ENCODE data around the gene PLOD1.

PLOD1 gene

DNA sequence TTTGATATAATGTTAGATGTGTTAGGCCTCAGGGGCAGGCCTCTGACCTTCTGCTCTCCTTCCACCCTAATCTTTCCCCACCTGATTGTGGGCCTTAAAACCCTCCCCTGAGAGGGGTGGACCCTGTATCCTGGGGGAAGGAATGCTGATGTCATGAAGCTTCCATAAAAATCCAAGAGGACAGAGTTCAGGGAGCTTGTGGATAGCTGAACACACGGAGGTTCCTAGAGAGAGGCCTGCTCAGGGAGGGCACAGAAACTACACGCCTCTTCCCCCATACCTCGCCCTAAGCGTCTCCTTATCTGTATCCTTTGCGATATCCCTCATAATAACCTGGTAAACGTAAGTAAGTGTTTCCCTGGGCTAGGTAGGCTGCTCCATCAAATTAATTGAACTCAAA lies 50.1 kb downstream of the PLOD1 start:
- no peaks in the 10 kb centered on the region for H3K9me3 ChIP-seq (ENCODE audit: control insufficient read depth in 2 of 2, low read length in 2 of 2)
- H3K27ac ChIP-seq (ENCODE audit: low read depth in 2 of 2, low read length in 2 of 2): peak overlapping the region; percentile 69 to 74
- H3K4me3 ChIP-seq (ENCODE audit: low read length in 2 of 2): no peak overlapping the region
- peak overlapping the region in 1 of 2 donors; percentile 29 for H3K9ac ChIP-seq (ENCODE audit: low read depth in 1 of 2, low read length in 2 of 2)
- no peaks in the 10 kb centered on the region for H3K27me3 ChIP-seq (ENCODE audit: control insufficient read depth in 2 of 2, insufficient read depth in 2 of 2, low read length in 2 of 2)
- H3K4me1 ChIP-seq (ENCODE audit: control insufficient read depth in 2 of 2, insufficient read depth in 2 of 2, low read length in 2 of 2): peaks cover 40 to 44% of the 10 kb centered on the region in 2 donors
- H3K36me3 ChIP-seq (ENCODE audit: control insufficient read depth in 2 of 2, insufficient read depth in 2 of 2, low read length in 2 of 2): peaks cover 37 to 52% of the 10 kb centered on the region in 2 donors

DNA sequence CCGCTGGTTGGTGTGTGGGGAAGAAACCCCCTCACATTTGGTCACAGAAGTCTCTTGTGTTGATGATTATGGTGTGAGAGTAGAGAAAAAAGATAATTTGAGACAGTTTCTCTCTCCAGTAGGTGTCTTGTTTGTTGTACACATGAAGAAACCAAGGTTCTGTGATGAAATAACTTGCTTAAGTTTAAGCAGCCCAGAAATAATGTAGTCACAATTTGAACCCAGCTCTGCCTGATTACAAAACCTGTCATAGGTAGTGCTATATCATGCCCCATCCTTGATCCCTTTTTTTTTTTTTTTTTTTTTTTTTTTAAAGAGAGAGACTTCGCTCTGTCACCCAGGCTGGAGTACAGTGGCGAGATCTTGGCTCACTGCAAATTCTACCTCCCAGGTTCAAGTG lies 50.7 kb downstream of the PLOD1 start:
- Histone ChIP-seq H3K4me1 (ENCODE audit: control insufficient read depth in 2 of 2, insufficient read depth in 2 of 2, low read length in 2 of 2) (peaks cover 37 to 41% of the 10 kb centered on the region in 2 donors), H3K36me3 (ENCODE audit: control insufficient read depth in 2 of 2, insufficient read depth in 2 of 2, low read length in 2 of 2) (peaks cover 43 to 58% of the 10 kb centered on the region in 2 donors), H3K9me3 (ENCODE audit: control insufficient read depth in 2 of 2, low read length in 2 of 2) (no peaks in the 10 kb centered on the region), H3K9ac (ENCODE audit: low read depth in 1 of 2, low read length in 2 of 2) (peak overlapping the region in 1 of 2 donors; percentile 29), H3K27ac (ENCODE audit: low read depth in 2 of 2, low read length in 2 of 2) (peak overlapping the region; percentile 69 to 74), H3K27me3 (ENCODE audit: control insufficient read depth in 2 of 2, insufficient read depth in 2 of 2, low read length in 2 of 2) (no peaks in the 10 kb centered on the region), H3K4me3 (ENCODE audit: low read length in 2 of 2) (no peak overlapping the region)

DNA sequence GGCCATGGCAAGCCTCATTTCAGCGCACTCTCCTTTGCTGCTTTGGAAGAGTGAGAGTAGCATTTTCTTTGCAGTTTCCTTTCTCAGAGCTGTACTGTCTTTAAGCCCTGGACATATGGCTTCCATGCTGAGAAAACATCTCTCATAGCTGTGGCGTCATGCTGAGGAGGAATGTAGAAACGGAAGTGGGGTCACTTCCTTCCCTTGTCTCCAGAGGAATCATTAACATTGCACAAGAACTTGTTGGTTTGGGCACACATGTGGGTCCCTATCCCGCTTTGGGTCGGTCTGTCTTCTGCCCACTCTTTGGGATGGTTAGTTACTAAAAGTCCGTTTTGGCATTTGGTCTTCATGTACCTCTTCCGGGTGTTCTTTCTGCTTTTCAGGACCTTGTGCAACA lies 51.3 kb downstream of the PLOD1 start:
- no peak overlapping the region for H3K9ac ChIP-seq (ENCODE audit: low read depth in 1 of 2, low read length in 2 of 2)
- H3K27me3 ChIP-seq (ENCODE audit: control insufficient read depth in 2 of 2, insufficient read depth in 2 of 2, low read length in 2 of 2): no peaks in the 10 kb centered on the region
- H3K4me1 ChIP-seq (ENCODE audit: control insufficient read depth in 2 of 2, insufficient read depth in 2 of 2, low read length in 2 of 2): peaks cover 34 to 38% of the 10 kb centered on the region in 2 donors
- no peak overlapping the region for H3K4me3 ChIP-seq (ENCODE audit: low read length in 2 of 2)
- no peaks in the 10 kb centered on the region for H3K9me3 ChIP-seq (ENCODE audit: control insufficient read depth in 2 of 2, low read length in 2 of 2)
- H3K36me3 ChIP-seq (ENCODE audit: control insufficient read depth in 2 of 2, insufficient read depth in 2 of 2, low read length in 2 of 2): peaks cover 50 to 65% of the 10 kb centered on the region in 2 donors
- H3K27ac ChIP-seq (ENCODE audit: low read depth in 2 of 2, low read length in 2 of 2): no peak overlapping the region

DNA sequence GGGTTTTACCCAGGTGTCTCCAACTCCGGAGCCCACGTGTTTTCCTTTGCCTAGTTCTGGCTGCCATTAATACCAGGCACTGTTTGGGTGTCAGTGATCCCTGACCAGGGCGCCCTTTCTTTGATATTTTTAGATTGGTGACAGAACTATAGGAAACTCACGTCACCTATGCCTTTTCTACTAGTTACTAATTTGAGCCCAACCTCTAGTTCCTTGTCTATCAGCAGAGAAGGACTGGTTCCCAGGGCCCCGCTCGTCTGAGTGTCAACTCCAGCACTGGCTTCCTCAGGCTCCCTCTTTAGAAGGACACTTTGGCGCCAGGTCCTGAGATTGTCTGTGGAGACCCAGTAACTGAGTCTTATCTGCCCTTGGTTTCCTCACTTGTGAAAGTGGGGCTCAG lies 55.2 kb downstream of the PLOD1 start:
- Histone ChIP-seq H3K36me3 (ENCODE audit: control insufficient read depth in 2 of 2, insufficient read depth in 2 of 2, low read length in 2 of 2) (peaks cover 59 to 65% of the 10 kb centered on the region in 2 donors), H3K27ac (ENCODE audit: low read depth in 2 of 2, low read length in 2 of 2) (no peak overlapping the region), H3K4me1 (ENCODE audit: control insufficient read depth in 2 of 2, insufficient read depth in 2 of 2, low read length in 2 of 2) (peaks cover 5 to 7% of the 10 kb centered on the region in 2 donors), H3K27me3 (ENCODE audit: control insufficient read depth in 2 of 2, insufficient read depth in 2 of 2, low read length in 2 of 2) (no peaks in the 10 kb centered on the region), H3K9me3 (ENCODE audit: control insufficient read depth in 2 of 2, low read length in 2 of 2) (no peaks in the 10 kb centered on the region), H3K4me3 (ENCODE audit: low read length in 2 of 2) (no peak overlapping the region), H3K9ac (ENCODE audit: low read depth in 1 of 2, low read length in 2 of 2) (no peak overlapping the region)

DNA sequence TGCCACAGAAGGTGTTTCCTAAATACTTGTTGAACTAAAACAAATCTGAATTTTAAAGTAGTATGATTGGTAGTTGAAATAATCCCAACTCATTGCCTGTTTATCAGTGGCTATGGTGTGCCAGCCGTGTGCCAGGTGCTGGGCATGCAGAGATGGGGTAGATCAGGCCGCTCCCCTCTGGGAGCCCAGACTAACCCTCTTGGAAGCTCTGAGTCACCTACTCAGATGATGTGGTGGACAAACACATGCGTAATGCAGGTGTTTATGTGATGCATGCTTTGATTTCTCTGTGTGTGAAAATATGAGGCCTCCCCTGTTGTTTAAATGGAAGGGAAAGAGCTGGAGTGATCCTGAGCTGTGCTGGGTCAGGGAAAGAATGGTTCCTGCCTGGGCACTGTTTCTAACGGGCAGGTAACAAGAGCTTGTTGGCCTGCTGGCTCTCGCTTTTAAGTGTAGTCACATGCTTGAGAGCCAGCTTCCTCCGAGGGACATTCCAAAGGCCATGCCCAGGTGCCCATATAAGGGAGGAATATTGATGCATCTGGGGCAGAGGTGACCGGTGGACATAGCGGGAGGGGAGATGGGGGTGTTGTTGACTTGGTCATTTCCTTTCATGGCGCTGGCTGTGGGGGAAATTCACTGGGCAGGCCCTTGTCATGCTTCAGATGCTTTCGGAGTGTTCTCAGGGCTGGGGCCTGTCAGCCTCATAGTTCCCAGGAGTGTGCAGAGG lies 56.0 kb downstream of the PLOD1 start:
- H3K27ac ChIP-seq (ENCODE audit: low read depth in 2 of 2, low read length in 2 of 2): no peak overlapping the region
- no peaks in the 10 kb centered on the region for H3K9me3 ChIP-seq (ENCODE audit: control insufficient read depth in 2 of 2, low read length in 2 of 2)
- H3K36me3 ChIP-seq (ENCODE audit: control insufficient read depth in 2 of 2, insufficient read depth in 2 of 2, low read length in 2 of 2): peaks cover 59 to 65% of the 10 kb centered on the region in 2 donors
- peaks cover 0 to 3% of the 10 kb centered on the region in 2 donors for H3K4me1 ChIP-seq (ENCODE audit: control insufficient read depth in 2 of 2, insufficient read depth in 2 of 2, low read length in 2 of 2)
- H3K4me3 ChIP-seq (ENCODE audit: low read length in 2 of 2): no peak overlapping the region
- H3K27me3 ChIP-seq (ENCODE audit: control insufficient read depth in 2 of 2, insufficient read depth in 2 of 2, low read length in 2 of 2): no peaks in the 10 kb centered on the region
- H3K9ac ChIP-seq (ENCODE audit: low read depth in 1 of 2, low read length in 2 of 2): no peak overlapping the region

DNA sequence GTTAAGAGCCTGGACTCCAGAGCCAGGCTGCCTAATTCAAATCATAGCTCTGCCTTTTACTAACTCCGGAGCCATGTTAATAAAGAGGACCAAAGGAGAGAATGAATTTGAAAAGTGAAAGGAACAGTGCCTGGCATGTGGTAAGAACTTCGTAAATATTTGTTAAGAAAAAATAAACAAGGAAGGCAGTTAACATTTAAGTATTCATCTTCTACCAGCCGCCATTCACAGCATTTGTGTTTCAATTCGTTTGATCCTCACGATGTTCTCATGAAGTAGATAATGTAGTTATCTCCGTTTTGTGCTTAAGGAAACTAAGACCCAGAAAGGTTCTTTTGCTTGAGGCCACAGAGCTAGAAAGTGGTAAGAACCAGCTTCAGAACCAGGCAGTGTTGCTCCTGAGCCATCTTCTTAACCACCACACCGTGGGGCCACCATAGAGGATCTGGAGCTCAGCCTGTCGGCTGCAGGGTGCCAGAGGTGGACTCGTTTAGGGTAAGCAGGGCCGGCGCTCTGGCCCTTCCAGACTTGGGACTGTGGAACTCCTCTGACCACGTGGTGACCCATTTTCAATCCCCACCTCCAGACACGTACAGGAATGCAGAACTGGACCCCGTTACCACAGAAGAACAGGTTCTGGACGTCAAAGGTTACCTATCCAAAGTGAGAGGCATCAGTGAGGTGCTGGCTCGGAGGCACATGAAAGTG lies 57.6 kb downstream of the PLOD1 start:
- Histone ChIP-seq H3K4me1 (ENCODE audit: control insufficient read depth in 2 of 2, insufficient read depth in 2 of 2, low read length in 2 of 2) (no peaks in the 10 kb centered on the region), H3K4me3 (ENCODE audit: low read length in 2 of 2) (no peak overlapping the region), H3K36me3 (ENCODE audit: control insufficient read depth in 2 of 2, insufficient read depth in 2 of 2, low read length in 2 of 2) (peaks cover 63 to 70% of the 10 kb centered on the region in 2 donors), H3K27me3 (ENCODE audit: control insufficient read depth in 2 of 2, insufficient read depth in 2 of 2, low read length in 2 of 2) (no peaks in the 10 kb centered on the region), H3K9ac (ENCODE audit: low read depth in 1 of 2, low read length in 2 of 2) (no peak overlapping the region), H3K9me3 (ENCODE audit: control insufficient read depth in 2 of 2, low read length in 2 of 2) (no peaks in the 10 kb centered on the region), H3K27ac (ENCODE audit: low read depth in 2 of 2, low read length in 2 of 2) (no peak overlapping the region)

DNA sequence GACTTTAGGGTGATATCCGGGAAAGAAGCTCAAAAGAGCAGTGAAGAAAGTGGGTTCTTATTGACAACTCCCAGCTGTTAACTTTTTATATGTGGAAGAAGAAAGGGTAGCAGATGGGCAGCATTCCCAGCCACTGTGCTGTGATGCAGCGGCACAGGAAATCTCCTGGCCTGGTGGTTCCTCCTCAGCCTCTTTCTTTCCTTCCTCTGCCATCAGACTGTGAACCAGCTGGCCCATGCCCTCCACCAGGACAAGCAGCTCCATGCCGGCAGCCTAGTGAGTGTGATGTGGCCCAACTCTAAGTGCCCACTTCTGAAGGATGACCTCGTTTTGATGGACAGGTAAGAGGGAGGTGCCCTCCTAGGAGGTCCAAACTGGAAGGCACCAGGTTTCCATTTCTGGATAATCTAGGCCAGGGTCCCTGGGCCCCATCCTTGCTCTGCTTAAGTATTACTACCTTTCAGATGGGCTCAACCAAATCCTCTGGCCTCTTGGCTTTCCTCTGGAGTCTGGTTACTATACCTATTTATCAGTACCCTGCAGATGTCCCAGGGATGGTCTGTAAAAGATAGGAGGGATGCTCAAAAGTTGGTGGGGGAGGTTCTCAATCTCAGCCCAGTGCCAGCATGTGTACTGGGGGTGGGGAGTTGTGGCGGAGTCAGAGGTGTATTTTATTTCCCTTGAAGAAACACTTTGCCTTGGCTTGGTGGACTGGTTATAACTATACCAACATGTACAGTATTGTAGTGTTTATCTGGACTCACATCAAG lies 62.7 kb downstream of the PLOD1 start:
- Histone ChIP-seq H3K4me3 (ENCODE audit: low read length in 2 of 2) (no peak overlapping the region), H3K4me1 (ENCODE audit: control insufficient read depth in 2 of 2, insufficient read depth in 2 of 2, low read length in 2 of 2) (no peaks in the 10 kb centered on the region), H3K27me3 (ENCODE audit: control insufficient read depth in 2 of 2, insufficient read depth in 2 of 2, low read length in 2 of 2) (no peaks in the 10 kb centered on the region), H3K9me3 (ENCODE audit: control insufficient read depth in 2 of 2, low read length in 2 of 2) (no peaks in the 10 kb centered on the region), H3K27ac (ENCODE audit: low read depth in 2 of 2, low read length in 2 of 2) (no peak overlapping the region), H3K36me3 (ENCODE audit: control insufficient read depth in 2 of 2, insufficient read depth in 2 of 2, low read length in 2 of 2) (peaks cover 69 to 73% of the 10 kb centered on the region in 2 donors), H3K9ac (ENCODE audit: low read depth in 1 of 2, low read length in 2 of 2) (no peak overlapping the region)

DNA sequence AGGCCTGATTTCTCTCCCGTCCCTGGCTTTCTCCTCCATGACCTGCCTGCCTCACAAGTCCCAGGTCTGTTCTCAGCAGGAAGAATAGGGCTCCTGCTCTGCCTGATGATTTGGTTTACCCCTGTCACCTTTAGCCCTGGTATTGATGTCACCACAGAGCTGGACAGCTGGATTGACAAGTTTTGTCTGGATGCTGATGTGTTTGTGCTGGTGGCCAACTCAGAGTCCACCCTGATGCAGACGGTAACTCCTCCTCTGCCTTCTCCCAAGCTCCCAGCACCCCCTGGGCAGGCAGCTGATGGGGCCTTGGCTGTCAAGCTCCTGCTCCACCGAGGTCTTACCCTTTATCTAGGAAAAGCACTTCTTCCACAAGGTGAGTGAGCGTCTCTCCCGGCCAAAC lies 64.1 kb downstream of the PLOD1 start:
- H3K4me1 ChIP-seq (ENCODE audit: control insufficient read depth in 2 of 2, insufficient read depth in 2 of 2, low read length in 2 of 2): no peaks in the 10 kb centered on the region
- H3K27ac ChIP-seq (ENCODE audit: low read depth in 2 of 2, low read length in 2 of 2): no peak overlapping the region
- no peak overlapping the region for H3K9ac ChIP-seq (ENCODE audit: low read depth in 1 of 2, low read length in 2 of 2)
- no peak overlapping the region for H3K4me3 ChIP-seq (ENCODE audit: low read length in 2 of 2)
- no peaks in the 10 kb centered on the region for H3K9me3 ChIP-seq (ENCODE audit: control insufficient read depth in 2 of 2, low read length in 2 of 2)
- H3K36me3 ChIP-seq (ENCODE audit: control insufficient read depth in 2 of 2, insufficient read depth in 2 of 2, low read length in 2 of 2): peaks cover 71 to 75% of the 10 kb centered on the region in 2 donors
- no peaks in the 10 kb centered on the region for H3K27me3 ChIP-seq (ENCODE audit: control insufficient read depth in 2 of 2, insufficient read depth in 2 of 2, low read length in 2 of 2)

DNA sequence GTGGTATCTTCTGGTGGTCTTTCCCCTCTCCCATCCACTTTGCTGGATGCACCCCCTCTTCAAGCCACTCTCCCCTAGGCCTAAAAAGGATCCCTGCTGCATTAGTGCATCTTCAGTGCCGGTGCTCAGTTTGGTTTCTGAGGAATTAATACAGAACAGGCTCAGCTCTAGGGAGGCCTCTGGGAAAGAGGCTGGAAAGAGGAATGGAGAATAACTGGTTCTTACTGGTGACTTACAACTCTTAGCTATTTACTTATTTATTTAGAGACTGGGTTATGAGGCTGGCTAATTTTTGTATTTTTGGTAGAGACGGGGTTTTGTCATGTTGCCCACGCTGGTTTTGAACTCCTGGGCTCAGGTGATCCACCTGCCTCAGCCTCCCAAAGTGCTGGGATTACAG lies 64.7 kb downstream of the PLOD1 start:
- no peaks in the 10 kb centered on the region for H3K27me3 ChIP-seq (ENCODE audit: control insufficient read depth in 2 of 2, insufficient read depth in 2 of 2, low read length in 2 of 2)
- H3K4me1 ChIP-seq (ENCODE audit: control insufficient read depth in 2 of 2, insufficient read depth in 2 of 2, low read length in 2 of 2): no peaks in the 10 kb centered on the region
- H3K9me3 ChIP-seq (ENCODE audit: control insufficient read depth in 2 of 2, low read length in 2 of 2): no peaks in the 10 kb centered on the region
- no peak overlapping the region for H3K9ac ChIP-seq (ENCODE audit: low read depth in 1 of 2, low read length in 2 of 2)
- no peak overlapping the region for H3K27ac ChIP-seq (ENCODE audit: low read depth in 2 of 2, low read length in 2 of 2)
- peaks cover 75 to 76% of the 10 kb centered on the region in 2 donors for H3K36me3 ChIP-seq (ENCODE audit: control insufficient read depth in 2 of 2, insufficient read depth in 2 of 2, low read length in 2 of 2)
- no peak overlapping the region for H3K4me3 ChIP-seq (ENCODE audit: low read length in 2 of 2)
